ENCODE data around the gene CHCHD6.

CHCHD6 gene

DNA sequence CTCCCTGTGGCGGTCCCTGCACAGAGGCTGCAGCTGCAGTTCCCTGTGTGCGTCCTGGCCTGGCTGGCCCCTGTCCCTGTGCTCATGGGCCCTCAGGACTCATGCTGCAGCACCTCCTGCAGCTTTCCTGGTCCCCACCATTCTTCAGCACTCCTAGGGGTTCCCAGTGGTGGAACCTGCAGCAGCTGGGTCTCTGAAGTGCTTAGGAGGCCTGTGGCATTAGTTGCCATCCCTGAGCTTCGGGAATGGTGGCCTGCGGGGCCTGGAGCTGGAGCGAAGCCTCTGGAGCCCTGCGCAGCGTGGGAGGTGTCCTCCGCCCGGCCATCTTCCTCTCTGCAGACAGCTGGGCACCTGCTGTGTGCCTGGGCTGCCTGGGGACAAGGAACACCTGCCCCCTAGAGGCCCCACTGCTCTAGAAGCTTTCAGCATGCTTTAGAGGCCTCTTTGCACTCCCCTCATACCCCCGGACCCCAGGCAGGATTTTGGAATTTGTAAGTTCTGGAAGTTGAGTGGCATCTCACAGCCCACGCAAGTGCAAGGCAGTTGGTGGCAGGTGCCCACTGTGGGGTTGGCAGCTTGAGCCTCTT is 292.0 kb downstream of the CHCHD6 start:
- no peak for DNase-seq (ENCODE audit: low read depth)
- TF ChIP-seq, protein P1, sequence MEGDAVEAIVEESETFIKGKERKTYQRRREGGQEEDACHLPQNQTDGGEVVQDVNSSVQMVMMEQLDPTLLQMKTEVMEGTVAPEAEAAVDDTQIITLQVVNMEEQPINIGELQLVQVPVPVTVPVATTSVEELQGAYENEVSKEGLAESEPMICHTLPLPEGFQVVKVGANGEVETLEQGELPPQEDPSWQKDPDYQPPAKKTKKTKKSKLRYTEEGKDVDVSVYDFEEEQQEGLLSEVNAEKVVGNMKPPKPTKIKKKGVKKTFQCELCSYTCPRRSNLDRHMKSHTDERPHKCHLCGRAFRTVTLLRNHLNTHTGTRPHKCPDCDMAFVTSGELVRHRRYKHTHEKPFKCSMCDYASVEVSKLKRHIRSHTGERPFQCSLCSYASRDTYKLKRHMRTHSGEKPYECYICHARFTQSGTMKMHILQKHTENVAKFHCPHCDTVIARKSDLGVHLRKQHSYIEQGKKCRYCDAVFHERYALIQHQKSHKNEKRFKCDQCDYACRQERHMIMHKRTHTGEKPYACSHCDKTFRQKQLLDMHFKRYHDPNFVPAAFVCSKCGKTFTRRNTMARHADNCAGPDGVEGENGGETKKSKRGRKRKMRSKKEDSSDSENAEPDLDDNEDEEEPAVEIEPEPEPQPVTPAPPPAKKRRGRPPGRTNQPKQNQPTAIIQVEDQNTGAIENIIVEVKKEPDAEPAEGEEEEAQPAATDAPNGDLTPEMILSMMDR (conservative IDR thresholded peaks at IDR 0.05; ENCODE audit: low read length): no peak
- no peak overlapping the region for H3K4me3 ChIP-seq (ENCODE audit: low read length)

DNA sequence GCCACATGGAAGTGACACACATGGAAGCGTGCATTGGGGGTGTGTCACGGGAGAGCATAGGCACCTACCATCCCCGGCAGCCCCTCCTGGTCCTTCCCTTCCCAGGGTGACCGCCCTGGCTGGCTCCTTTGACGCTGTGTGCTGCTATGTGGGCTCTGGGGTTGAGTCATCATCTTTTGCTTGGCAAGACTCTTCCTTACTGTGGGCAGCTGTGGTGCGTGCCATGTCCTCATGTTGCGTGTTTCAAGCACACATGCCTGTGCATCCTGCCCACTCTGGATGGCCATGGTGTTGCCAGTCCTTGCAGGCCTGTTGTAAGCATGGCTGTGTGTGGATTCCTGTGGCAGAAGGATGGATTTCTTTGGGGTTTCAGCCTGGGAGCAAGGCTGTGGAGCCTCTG is 292.9 kb downstream of the CHCHD6 start:
- TF ChIP-seq, protein P1 (conservative IDR thresholded peaks at IDR 0.05; ENCODE audit: low read length): no peak
- no peak overlapping the region for H3K4me3 ChIP-seq (ENCODE audit: low read length)
- peak; percentile 91 for DNase-seq (ENCODE audit: low read depth)

DNA sequence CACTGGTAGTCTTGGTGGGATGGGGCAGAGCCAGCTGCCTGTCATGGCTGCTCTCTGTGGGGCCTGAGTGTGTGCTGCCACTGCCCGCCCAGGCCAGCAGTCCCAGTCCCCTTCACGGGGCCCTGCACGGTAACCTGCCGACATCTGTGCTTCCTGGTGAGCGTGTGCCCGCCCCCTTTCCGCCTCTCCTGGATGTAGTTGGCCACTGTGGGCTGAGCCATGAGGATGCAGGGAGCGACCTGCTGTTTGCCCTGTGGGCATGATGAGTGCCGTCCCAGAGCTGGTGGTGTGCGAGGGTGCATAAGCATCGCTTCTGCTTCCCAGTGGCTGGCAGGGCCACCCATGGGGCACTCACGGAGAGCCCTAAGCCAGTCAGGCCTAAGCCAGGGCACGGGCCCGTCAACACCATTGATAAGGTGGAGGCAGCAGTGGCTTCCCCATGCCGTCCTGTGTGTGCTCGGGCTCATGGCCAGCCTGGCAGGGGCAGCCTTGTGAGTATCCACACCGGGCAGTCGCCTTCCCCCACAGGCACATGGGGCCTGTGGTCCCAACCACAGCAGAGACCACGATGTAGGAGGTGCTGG is 293.5 kb downstream of the CHCHD6 start:
- H3K4me3 ChIP-seq (ENCODE audit: low read length): no peak overlapping the region
- TF ChIP-seq, protein P1 (conservative IDR thresholded peaks at IDR 0.05; ENCODE audit: low read length): no peak
- no peak for DNase-seq (ENCODE audit: low read depth)

DNA sequence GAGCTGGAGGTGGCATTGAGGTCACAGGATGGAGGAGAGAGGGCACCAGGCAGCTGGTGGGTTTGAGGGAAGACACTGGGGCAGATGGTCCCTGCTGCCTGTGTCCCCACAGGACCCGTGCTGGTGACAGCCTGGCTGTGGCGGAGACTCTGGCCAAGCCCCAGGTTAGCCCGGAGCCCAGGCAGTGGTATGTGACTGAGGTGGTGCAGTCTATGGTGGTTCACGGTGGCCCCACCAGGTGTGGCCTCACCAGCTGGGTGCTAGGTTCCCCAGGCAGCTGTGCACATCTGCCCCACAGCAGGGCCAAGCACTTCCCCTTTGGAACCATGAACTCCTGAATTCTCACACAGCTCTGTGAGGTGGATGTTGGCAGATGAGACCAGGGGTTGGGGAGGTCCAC is 294.3 kb downstream of the CHCHD6 start:
- TF ChIP-seq, protein P1 (conservative IDR thresholded peaks at IDR 0.05; ENCODE audit: low read length): no peak
- DNase-seq (ENCODE audit: low read depth): no peak

DNA sequence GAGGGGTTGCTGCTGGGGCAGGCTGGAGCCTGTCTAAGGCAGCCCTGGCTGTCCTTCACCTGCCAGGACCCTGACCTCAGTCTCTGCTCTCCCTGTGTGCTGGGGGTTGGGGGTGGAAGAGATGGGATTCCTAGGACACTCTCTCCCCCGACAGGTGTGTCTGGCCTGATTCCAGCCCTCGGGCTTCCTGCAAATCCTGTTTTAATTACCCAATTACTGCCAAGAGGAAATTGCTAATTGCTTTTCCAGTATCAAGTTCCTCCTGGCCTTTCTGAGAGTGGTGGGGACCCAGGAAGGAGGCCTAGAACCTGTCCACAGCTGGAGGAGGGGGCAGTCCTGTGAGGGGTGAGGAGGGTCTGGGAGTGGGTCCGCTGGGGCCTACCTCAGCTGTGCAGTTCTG is 294.7 kb downstream of the CHCHD6 start:
- TF ChIP-seq, protein P1 (conservative IDR thresholded peaks at IDR 0.05; ENCODE audit: low read length): no peak

More for the DNA sequence above, 294.3 kb downstream of the CHCHD6 start:
- no peak overlapping the region for H3K4me3 ChIP-seq (ENCODE audit: low read length)

DNA sequence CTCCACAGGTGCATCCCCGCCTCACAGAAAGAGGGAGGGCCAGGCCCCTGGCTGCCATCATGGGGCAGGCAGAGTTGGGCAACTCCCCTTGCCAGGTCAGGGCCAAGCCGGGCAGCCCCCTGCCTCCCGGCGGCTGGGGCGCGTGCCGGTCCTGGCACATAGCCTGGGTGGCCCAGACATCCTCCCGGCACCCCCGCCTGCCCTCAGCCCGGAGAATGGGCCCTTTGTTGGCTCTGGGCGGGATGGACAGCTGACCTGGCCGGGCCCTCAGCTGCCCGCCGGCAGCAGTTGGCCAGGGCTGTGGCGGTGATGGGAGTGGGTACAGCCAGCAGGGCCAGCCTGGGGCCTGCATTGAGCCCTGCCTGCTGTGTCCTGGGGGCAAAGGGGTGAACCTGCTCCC is 295.3 kb downstream of the CHCHD6 start:
- no peak for DNase-seq (ENCODE audit: low read depth)
- no peak overlapping the region for H3K4me3 ChIP-seq (ENCODE audit: low read length)
- TF ChIP-seq, protein P1 (conservative IDR thresholded peaks at IDR 0.05; ENCODE audit: low read length): no peak

More for the DNA sequence above, 294.7 kb downstream of the CHCHD6 start:
- DNase-seq (ENCODE audit: low read depth): no peak
- H3K4me3 ChIP-seq (ENCODE audit: low read length): no peak overlapping the region

DNA sequence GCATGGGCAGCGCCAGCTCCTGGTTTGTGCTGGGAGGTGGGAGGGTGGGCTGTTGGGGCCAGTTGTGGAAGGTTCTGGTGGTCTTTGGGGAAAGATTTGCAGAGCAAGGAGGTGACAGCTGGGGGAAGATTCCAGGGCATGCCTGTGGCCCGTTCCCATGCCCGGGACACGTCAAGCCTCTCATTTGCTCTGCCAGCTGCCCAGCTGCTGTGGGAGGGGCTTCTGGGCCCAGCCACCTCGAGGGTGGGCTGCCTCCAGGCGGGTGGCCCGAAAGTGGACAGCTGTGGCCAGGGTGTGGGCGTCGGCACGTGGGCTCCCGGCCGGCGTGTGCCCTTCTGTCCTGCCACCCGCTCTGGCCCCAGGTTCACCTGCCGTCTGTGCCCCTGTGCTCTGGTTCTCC is 296.1 kb downstream of the CHCHD6 start:
- peak; percentile 24 for DNase-seq (ENCODE audit: low read depth)
- H3K4me3 ChIP-seq (ENCODE audit: low read length): no peak overlapping the region
- TF ChIP-seq, protein P1 (conservative IDR thresholded peaks at IDR 0.05; ENCODE audit: low read length): no peak
